ENCODE measurements around the gene GDF3.
A peak's percentile ranks its signal among the peaks of the same experiment; 100 is the strongest.

Gene GDF3

DNA sequence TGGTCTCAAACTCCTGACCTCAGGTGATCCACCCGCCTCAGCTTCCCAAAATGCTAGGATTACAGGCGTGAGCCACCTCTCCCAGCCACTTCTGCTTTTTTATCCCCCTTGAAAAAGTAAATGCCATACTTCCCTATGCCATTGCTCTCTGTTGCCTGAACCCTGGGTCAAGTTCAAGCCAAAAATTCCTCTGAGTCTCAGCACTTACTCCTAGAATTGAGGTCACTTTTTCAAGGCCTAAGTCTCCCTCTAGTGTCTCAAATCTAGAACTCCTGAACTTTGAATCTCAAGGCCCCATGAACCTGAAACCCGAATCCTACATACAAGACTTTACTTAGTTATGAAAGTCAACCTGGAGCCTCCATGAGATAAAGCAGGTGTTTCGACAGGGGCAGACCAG is 28.4 kb downstream of the GDF3 start:
- no peak for DNase-seq (ENCODE audit: low read depth in 2 of 2)

DNA sequence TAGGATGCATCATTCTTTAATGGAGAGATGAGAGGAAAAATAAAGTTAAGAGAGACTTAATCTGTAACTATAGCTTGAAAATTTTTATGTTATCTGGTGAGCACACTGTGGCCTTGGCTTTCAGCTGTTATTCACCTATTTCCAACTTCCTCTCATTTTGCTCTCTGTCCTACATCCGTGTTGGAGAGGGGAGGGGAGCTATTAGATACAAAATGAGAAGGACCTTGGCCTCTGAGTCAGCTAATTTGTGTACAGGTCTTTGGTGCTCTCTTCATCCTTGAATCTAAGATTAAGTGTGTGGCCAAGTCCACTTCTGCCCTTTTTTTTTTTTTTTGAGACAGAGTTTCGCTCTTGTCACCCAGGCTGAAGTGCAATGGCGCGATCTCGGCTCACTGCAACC is 29.0 kb downstream of the GDF3 start:
- DNase-seq (ENCODE audit: low read depth in 2 of 2) = no peak

DNA sequence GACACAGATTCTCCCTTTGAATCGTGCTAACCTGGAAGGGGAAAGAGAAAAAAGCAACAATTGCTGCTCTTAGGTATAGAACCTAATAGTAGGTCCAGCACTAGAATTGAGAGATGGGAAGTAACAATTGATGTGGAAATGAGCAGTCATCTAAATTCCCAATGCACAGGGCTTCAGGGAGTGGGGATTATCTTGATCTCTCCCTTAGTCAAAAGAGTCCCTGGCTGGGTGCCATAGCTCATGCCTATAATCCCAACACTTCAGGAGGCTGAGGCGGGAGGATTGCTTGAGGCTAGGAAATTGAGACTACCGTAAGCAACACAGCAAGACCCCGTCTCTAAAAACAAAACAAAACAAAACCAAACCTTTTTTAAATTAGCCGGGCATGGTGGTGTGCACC is 33.8 kb downstream of the GDF3 start:
- no peak for DNase-seq (ENCODE audit: low read depth in 2 of 2)

DNA sequence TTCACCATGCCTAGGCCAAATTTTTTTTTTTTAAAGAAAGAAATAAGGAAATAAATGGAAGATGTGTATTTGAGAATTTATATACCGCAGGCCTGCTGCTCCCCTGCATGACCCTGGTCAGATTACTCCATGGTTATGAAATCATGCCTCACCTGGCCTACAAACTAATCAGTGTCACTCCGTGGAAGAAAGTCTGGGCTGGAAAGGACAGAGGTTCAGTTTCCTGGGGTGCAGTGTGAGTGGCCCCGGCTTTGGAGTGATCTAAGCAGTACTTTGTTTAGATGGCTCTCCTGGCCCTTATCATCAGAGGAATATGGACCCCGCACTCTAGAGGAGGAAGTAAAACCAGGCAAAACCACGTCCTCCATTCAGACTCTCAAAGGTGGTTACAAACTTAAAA is 39.5 kb downstream of the GDF3 start:
- DNase-seq (ENCODE audit: low read depth in 2 of 2) = no peak

DNA sequence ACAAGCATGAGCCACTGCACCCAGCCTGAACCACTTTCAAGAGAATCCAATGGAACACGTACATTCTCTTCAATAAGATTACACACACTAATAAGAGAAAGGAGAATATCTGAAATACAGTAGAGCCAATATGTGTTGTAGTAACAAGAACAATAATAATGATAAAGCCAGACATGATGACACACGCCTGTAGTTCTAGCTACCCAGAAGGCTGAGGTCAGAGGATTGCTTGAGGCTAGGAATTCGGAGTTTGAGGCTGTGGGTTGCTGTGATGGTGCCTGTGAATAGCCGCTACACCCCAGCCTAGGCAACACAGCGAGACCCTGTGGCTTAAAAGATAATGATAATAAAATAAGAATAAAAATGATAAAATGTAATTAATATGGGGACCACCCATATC is 45.5 kb downstream of the GDF3 start:
- no peak for DNase-seq (ENCODE audit: low read depth in 2 of 2)

DNA sequence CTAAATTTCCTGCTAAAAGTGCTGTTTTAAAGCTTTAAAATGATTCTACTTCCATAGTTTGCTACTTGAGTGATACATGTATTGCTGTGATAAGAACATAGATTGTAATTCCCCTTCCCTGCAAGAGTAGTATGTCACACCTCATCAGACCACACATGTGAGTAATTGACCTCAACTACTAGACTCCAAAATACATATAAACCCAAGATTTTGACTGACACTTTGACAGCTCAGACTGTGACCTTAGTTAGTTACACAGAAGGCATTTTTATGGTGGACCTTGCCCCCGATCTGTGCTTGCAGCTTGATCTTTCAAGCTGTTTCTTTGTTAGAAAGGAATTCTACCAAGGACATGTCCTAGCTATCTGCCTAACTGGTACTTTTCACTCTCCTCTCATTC is 48.5 kb downstream of the GDF3 start:
- no peak for DNase-seq (ENCODE audit: low read depth in 2 of 2)

DNA sequence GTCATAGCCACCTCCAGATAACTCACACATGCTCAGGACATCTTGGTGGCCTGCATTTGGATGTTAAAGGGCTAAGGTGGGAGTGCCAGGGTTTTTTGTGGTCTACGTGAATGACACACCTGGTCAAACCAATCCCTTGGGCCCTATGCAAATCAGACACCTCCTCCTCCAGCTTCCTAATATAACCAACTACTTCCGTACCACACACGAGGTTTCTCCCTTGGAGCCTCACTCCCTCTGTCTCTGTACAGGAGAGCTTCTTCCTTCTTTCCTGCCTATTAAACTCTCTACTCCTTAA is 49.4 kb downstream of the GDF3 start:
- DNase-seq (ENCODE audit: low read depth in 2 of 2) = no peak

DNA sequence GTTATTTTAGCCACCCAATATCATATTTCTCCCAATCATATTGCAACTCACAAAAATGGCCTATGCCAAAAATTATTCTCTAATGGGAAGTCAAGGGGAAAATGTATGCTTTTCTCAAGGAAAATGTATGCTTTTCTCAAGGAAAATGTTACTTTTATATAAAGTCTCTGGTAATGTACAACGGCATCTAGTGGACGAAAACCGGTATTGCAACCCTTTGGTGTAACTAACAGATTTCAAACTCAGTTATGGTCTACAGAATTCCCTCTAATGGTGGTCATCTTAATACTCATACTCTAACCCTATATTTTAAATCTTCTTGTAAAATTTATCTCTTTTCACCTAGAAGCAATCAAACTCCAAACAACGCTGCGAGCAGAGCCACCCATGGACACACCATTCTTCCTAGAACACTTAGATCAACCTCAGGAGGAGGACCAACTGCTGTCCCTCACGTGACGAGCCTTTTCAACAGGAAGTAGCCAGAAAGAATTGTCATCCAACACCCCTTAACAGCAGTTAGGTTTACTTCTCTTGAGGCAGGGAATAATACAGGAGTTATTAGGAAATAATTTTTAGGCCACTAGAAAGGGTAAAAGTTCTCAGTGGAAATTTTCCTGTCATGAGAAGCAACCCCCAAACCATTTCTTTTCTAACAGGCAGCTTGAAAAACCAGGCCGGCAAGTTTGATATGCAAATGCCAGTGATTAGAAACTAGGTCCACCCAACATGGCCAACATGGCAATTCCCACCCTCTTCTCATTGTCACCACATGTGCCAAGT is 50.0 kb downstream of the GDF3 start:
- no peak for DNase-seq (ENCODE audit: low read depth in 2 of 2)

DNA sequence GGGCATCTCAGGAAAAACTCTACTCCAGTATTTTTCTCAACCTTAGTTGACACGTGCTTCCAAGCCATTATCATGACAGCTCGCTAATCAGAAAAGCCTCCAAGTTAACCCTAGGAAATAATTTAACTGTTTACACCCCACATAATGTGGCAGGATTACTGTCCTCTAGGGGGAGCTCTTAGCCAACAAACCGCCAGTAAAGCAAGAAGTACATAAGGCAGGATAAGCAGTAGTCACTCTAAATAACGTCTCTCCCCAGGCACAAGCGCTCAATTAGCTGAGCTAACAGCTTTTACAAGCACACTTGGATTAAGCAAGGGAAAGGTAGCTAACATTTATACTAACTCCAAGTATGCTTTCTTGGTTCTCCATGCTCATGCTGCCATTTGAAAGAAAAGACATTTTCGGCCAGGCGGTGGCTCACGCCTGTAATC is 52.7 kb downstream of the GDF3 start:
- DNase-seq (ENCODE audit: low read depth in 2 of 2) = peak; percentile 19 to 36

DNA sequence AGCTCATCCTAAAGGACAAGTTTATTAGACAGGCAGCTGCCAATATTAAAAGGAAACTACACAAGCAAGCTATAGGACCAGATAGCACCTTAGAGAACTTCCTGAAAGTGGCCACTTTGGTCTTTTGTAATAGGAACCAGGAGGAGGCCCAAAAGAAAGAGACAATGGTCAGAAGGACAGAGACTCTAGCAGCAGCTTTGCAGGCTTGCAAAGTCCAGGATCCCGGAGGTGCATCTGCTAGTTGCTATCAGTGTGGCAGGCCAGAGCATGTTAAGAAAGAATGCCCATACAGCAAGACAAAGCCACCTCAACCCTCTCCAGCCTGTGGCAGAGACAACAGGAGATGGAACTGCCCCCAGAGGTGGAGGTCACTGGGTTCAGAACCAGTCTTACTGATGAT is 53.3 kb downstream of the GDF3 start:
- no peak for DNase-seq (ENCODE audit: low read depth in 2 of 2)

DNA sequence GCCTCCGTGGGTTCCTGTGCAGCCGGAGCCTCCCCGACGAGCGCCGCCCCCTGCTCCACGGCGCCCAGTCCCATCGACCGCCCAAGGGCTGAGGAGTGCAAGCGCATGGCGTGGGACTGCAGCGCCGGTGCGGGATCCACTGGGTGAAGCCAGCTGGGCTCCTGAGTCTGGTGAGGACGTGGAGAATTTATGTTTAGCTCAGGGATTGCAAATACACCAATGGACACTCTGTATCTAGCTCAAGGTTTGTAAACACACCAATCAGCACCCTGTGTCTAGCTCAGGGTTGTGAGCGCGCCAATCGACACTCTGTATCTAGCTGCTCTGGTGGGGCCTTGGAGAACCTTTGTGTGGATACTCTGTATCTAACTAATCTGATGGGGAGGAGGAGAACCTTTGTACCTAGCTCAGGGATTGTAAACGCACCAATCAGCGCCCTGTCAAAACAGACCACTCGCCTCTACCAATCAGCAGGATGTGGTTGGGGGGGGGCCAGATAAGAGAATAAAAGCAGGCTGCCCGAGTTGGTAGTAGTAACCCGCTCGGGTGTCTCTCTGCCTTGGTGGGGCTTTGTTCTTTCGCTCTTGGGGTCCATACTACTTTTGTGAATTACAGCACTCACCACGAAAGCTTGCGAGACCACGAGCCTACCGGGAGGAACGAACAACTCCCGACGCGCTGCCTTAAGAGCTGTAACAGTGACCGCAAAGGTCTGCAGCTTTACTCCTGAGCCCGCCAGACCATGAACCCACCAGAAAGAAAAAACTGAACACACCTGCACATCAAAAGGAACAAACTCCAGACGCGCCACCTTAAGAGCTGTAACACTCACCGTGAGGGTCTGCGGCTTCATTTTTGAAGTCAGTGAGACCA is 55.2 kb downstream of the GDF3 start:
- DNase-seq (ENCODE audit: low read depth in 2 of 2) = peak; percentile 33 to 38

Data from stimulated activated CD4-positive, alpha-beta T cell treated with anti-CD3 and anti-CD28 coated beads, Interleukin-15, amount 100 ng/mL, for 48 hours (primary cell).